ENCODE measurements around the gene KCNK18.
"Not testable (repeated sequence)": the region's sequence is repeated elsewhere in the genome, so short reads cannot be mapped to it uniquely, and the experiment has no call there.

The KCNK18 gene

GRCh38 chr10:117170244-117170643 lies 27.0 kb upstream of the KCNK18 start:
- DNase-seq (ENCODE audit: low spot score), result no peak

GRCh38 chr10:117174439-117175214 lies 22.7 kb upstream of the KCNK18 start:
- DNase-seq (ENCODE audit: low spot score), result peak; percentile 85

- peak; percentile 5 for DNase-seq (ENCODE audit: low spot score)
Observed at GRCh38 chr10:117175215-117175900, 21.9 kb upstream of the KCNK18 start.

GRCh38 chr10:117175901-117176534 lies 21.3 kb upstream of the KCNK18 start:
- peak; percentile 86 for DNase-seq (ENCODE audit: low spot score)

GRCh38 chr10:117178190-117178589 lies 19.1 kb upstream of the KCNK18 start:
- DNase-seq (ENCODE audit: low spot score), result no peak

- DNase-seq (ENCODE audit: low spot score), result no peak
Observed at GRCh38 chr10:117184296-117184695, 13.0 kb upstream of the KCNK18 start.

- DNase-seq (ENCODE audit: low spot score), result no peak
Observed at GRCh38 chr10:117184821-117185220, 12.5 kb upstream of the KCNK18 start.

GRCh38 chr10:117185817-117186216 lies 11.5 kb upstream of the KCNK18 start:
- not testable (repeated sequence) for DNase-seq (ENCODE audit: low spot score)

- DNase-seq (ENCODE audit: low spot score), result no peak
Observed at GRCh38 chr10:117186832-117187615, 10.3 kb upstream of the KCNK18 start.

GRCh38 chr10:117188371-117188770 lies 8.9 kb upstream of the KCNK18 start:
- no peak for DNase-seq (ENCODE audit: low spot score)

GRCh38 chr10:117189557-117189956 lies 7.7 kb upstream of the KCNK18 start:
- DNase-seq (ENCODE audit: low spot score), result no peak

GRCh38 chr10:117198088-117198487 lies 799 bp downstream of the KCNK18 start:
- DNase-seq (ENCODE audit: low spot score), result no peak

GRCh38 chr10:117201826-117202225 lies 4.5 kb downstream of the KCNK18 start:
- no peak for DNase-seq (ENCODE audit: low spot score)

- DNase-seq (ENCODE audit: low spot score), result no peak
Observed at GRCh38 chr10:117204316-117204715, 7.0 kb downstream of the KCNK18 start.

- DNase-seq (ENCODE audit: low spot score), result no peak
Observed at GRCh38 chr10:117212176-117212575, 14.9 kb downstream of the KCNK18 start.

- no peak for DNase-seq (ENCODE audit: low spot score)
Observed at GRCh38 chr10:117214401-117214800, 17.1 kb downstream of the KCNK18 start.

GRCh38 chr10:117215079-117215478 lies 17.8 kb downstream of the KCNK18 start:
- no peak for DNase-seq (ENCODE audit: low spot score)

- no peak for DNase-seq (ENCODE audit: low spot score)
Observed at GRCh38 chr10:117216028-117216427, 18.7 kb downstream of the KCNK18 start.

GRCh38 chr10:117216611-117217195 lies 19.4 kb downstream of the KCNK18 start:
- peak; percentile 43 for DNase-seq (ENCODE audit: low spot score)

- DNase-seq (ENCODE audit: low spot score), result no peak
Observed at GRCh38 chr10:117217196-117217761, 20.0 kb downstream of the KCNK18 start.

- no peak for DNase-seq (ENCODE audit: low spot score)
Observed at GRCh38 chr10:117218654-117219053, 21.4 kb downstream of the KCNK18 start.
